Spleen (tissue), 11 donors: Measurements from ENCODE around the gene FBXO7. TPM values are rescaled to one million over a fixed set of nuclear protein-coding genes. Genes with fewer than 3 reads are reported as not detected.

Experiments
- DNase-seq: peaks from one replicate; pipeline ENCODE4 v3.0.0-alpha.2; 2020
- H3K27ac ChIP-seq, 8 donors: fragments of 200-600 bp; sonication (generic) in 7 of 8; 1 replicate in 4 of 8; 2 replicates in 4 of 8; pipeline versions ENCODE4 v1.5.0 to v1.8.0; 2016 to 2021; ENCODE audit warnings: inconsistent platforms in 4 of 8, mild to moderate bottlenecking in 4 of 8, moderate library complexity in 1 of 8
- H3K27me3 ChIP-seq, 7 donors: fragments of 200-600 bp; sonication (generic) in 6 of 7; replicated peaks in 1 of 7; 1 replicate in 4 of 7; 2 replicates in 3 of 7; pipeline versions ENCODE4 v1.5.0 to v1.8.0; 2016 to 2021; ENCODE audit warnings: inconsistent platforms in 3 of 7, mild to moderate bottlenecking in 1 of 7
- H3K36me3 ChIP-seq, 6 donors: fragments of 200-600 bp; sonication (generic) in 5 of 6; 1 replicate in 4 of 6; 2 replicates in 2 of 6; pipeline versions ENCODE4 v1.5.0 to v1.8.0; 2016 to 2021; ENCODE audit warnings: inconsistent platforms in 2 of 6
- H3K4me1 ChIP-seq, 6 donors: fragments of 200-600 bp; sonication (generic) in 5 of 6; 1 replicate in 3 of 6; 2 replicates in 3 of 6; pipeline versions ENCODE4 v1.5.0 to v1.8.0; 2016 to 2021; ENCODE audit warnings: inconsistent platforms in 3 of 6
- H3K4me3 ChIP-seq, 8 donors: fragments of 200-600 bp; sonication (generic) in 7 of 8; 1 replicate in 4 of 8; 2 replicates in 4 of 8; pipeline versions ENCODE4 v1.5.0 to v1.8.0; 2016 to 2021; ENCODE audit warnings: inconsistent platforms in 4 of 8, mild to moderate bottlenecking in 4 of 8, moderate library complexity in 2 of 8
- H3K9me3 ChIP-seq, 8 donors: fragments of 200-600 bp; sonication (generic) in 7 of 8; 1 replicate in 4 of 8; 2 replicates in 4 of 8; pipeline versions ENCODE4 v1.5.0 to v1.8.0; 2016 to 2021; ENCODE audit warnings: inconsistent platforms in 4 of 8
- POLR2A ChIP-seq, 3 donors: fragments of 450-650 bp; IDR thresholded peaks; one replicate each; pipeline ENCODE4 v1.5.1; 2017; ENCODE audit warnings: antibody characterized with exemption in 3 of 3, mild to moderate bottlenecking in 1 of 3
- POLR2AphosphoS5 ChIP-seq, 3 donors: sonication (generic); formaldehyde crosslinking; IDR thresholded peaks; one replicate each; pipeline ENCODE4 v1.5.1; 2017; ENCODE audit warnings: antibody characterized with exemption in 3 of 3
- WGBS, 5 donors: extraction: QIAGEN DNeasy Blood & Tissue Kit in 3 of 5; methylation state at CpG; one replicate each; pipeline versions ENCODE4 v1.1.5 to v1.1.7; 2013 to 2018; 5-methylcytosine and 5-hydroxymethylcytosine counted together
- intact Hi-C: fragments of 100-400 bp; cut with DNase I; formaldehyde crosslinking; loops from one replicate; pipeline ENCODE4 v1.15.0; 2023; ENCODE audit warnings: low total_unique reads
- polyA plus RNA-seq, 3 donors: library from polyadenylated mRNA; stranded (reverse); fragments of 200-250 nt; gene quantifications; one replicate each; pipeline ENCODE4 v1.2.1, GENCODE V29; 2013
- total RNA-seq, 7 donors: library from RNA; depleted of rRNA in 3 of 7; stranded (reverse); fragments of >200 nt in 3 of 7; fragmentation: NEBNext Ultra II Directional in 4 of 7; extraction: Animal tissue kit (Norgen Biotek cat#: 25700) in 4 of 7; gene quantifications; one replicate each; pipeline versions ENCODE4 v1.1.0 to v1.2.1, GENCODE V29; 2016 to 2021
- TF ChIP-seq, protein P1 (sequence below), 11 experiments: fragments of 200-600 bp in 7 of 11; fragments of 450-650 bp in 4 of 11; sonication (generic) in 4 of 11; IDR thresholded peaks in 8 of 11; conservative IDR thresholded peaks in 3 of 11; 1 replicate in 7 of 11; 2 replicates in 4 of 11; pipeline versions ENCODE4 v1.4.0 to v1.8.0; 2016 to 2021; ENCODE audit warnings: antibody characterized with exemption in 11 of 11, inconsistent platforms in 4 of 11, mild to moderate bottlenecking in 1 of 11
- donor health status: healthy with polysubstance abuse.
- donor health status: DM: no; HTN: no; CAD: no; lungs with moderate emphysema.
- donor health status: DM: no; HTN: no; CAD: no.
- donor health status: Bipolar disorder and iron deficiency.
- donor health status: healthy.
- donor health status: DM: no; HTN: no; CAD: no.
- donor health status: DM: yes; HTN: yes; CAD: no.

The FBXO7 gene
- total and polyA plus RNA-seq, 10 donors: 55.9 to 151 (median 103) TPM

DNA sequence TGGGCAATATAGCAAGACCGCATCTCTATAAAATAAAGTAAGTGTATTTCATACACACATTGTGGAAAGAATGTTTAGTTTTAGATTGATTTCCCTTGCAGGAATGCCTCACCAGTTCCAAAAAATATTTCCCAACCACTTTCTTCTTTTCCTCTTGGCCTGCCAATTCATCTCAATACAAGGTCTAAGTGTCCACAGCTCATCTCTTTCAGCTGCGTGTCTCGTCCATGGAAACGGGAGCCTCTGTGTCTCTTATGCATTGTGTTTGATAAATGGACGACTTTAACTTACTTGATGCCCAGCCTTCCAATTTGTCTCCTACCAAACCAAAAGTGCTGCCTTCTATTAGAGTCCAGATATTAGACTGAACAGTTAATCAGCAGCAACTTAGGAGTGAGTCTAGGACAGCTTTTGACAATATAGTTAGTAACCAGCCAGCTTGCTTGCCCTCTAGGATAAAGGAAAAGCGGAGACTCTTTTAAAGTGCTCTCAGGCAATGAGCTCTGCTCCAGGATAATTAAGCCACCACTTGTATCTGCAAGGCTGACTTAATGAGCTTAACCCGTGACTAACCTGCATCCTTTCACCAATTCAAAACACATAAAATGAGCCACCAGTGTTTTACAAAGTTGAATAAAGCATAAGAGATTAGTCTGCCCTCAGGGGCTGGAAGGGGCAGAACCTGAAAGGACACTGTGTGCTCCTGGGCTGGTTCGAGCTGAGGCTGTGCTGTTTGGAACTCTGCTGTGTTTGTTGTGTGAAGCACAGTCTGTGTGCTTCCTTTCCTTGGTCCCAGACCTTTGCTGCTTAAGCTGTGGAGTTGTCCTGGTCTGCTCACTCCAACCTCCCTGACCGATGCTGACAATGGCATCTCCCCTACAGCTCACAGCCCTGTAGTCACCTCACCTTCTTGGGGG is 27.5 kb downstream of the FBXO7 start:
- no peak overlapping the region for H3K27ac ChIP-seq
- TF ChIP-seq POLR2AphosphoS5 (IDR thresholded peaks at IDR 0.05): peak in 1 of 3 donors; percentile 23
- TF ChIP-seq, protein P1, sequence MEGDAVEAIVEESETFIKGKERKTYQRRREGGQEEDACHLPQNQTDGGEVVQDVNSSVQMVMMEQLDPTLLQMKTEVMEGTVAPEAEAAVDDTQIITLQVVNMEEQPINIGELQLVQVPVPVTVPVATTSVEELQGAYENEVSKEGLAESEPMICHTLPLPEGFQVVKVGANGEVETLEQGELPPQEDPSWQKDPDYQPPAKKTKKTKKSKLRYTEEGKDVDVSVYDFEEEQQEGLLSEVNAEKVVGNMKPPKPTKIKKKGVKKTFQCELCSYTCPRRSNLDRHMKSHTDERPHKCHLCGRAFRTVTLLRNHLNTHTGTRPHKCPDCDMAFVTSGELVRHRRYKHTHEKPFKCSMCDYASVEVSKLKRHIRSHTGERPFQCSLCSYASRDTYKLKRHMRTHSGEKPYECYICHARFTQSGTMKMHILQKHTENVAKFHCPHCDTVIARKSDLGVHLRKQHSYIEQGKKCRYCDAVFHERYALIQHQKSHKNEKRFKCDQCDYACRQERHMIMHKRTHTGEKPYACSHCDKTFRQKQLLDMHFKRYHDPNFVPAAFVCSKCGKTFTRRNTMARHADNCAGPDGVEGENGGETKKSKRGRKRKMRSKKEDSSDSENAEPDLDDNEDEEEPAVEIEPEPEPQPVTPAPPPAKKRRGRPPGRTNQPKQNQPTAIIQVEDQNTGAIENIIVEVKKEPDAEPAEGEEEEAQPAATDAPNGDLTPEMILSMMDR (IDR thresholded peaks at IDR 0.05 in 8 of 11, conservative IDR thresholded peaks at IDR 0.05 in 3 of 11): no peak
- no peaks in the 10 kb centered on the region for H3K27me3 ChIP-seq
- DNase-seq: no peak
- H3K9me3 ChIP-seq: no peaks in the 10 kb centered on the region
- intact Hi-C loops: no loop called here
- WGBS, 5 donors: 75 to 87% (median 79%) methylated on average over 9 of the region's 9 CpGs
- H3K4me3 ChIP-seq: no peak overlapping the region
- peaks cover 0 to 40% (median 23%) of the 10 kb centered on the region in 6 donors for H3K36me3 ChIP-seq
- no peaks in the 10 kb centered on the region for H3K4me1 ChIP-seq

DNA sequence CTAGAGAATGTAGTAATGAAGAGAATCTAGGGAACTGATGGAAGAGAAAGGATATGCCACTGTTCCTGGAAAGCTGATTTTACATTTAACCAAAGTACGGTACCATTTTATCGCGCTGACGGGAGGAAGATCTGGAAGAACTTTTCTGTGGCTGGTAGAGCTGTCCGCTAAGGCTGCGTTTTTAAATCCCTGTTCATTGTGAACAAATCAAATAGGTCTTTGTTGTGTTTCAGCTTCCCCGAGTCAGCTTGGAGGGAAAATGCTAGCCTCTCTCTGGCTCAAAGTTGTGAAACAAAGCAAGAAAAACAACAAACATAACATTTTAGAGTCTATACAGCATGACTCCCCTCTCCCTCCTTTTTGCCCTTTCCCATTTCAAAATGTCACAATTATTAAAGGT is 34.4 kb downstream of the FBXO7 start:
- TF ChIP-seq, protein P1 (IDR thresholded peaks at IDR 0.05 in 8 of 11, conservative IDR thresholded peaks at IDR 0.05 in 3 of 11): no peak
- TF ChIP-seq POLR2AphosphoS5 (IDR thresholded peaks at IDR 0.05) (no peak), POLR2A (IDR thresholded peaks at IDR 0.05) (no peak)
- Histone ChIP-seq H3K27ac (no peak overlapping the region), H3K36me3 (peaks cover 0 to 5% (median 0%) of the 10 kb centered on the region in 6 donors), H3K4me1 (no peaks in the 10 kb centered on the region), H3K4me3 (no peak overlapping the region), H3K9me3 (no peaks in the 10 kb centered on the region), H3K27me3 (no peaks in the 10 kb centered on the region)
- DNase-seq: no peak
- 95 to 97% (median 96%) methylated on average over 7 of the region's 7 CpGs for WGBS, 5 donors
- intact Hi-C loops: no loop called here

GRCh38 chr22:32511274-32511673 is 36.7 kb downstream of the FBXO7 start:
- WGBS, 5 donors: 78 to 96% (median 84%) methylated on average over 3 of the region's 3 CpGs
- H3K27ac ChIP-seq: no peak overlapping the region
- TF ChIP-seq POLR2AphosphoS5 (IDR thresholded peaks at IDR 0.05) (no peak), POLR2A (IDR thresholded peaks at IDR 0.05) (no peak)
- TF ChIP-seq, protein P1 (IDR thresholded peaks at IDR 0.05 in 8 of 11, conservative IDR thresholded peaks at IDR 0.05 in 3 of 11): no peak
- DNase-seq: no peak
- peaks cover 0 to 7% (median 0%) of the 10 kb centered on the region in 6 donors for H3K36me3 ChIP-seq
- H3K4me3 ChIP-seq: no peak overlapping the region
- no peaks in the 10 kb centered on the region for H3K27me3 ChIP-seq
- intact Hi-C loops: loop anchor here (10.0 kb wide), 1 partner anchor 684 kb away; no protein-coding TSS in a partner anchor
- peaks cover 0 to 4% (median 0%) of the 10 kb centered on the region in 8 donors for H3K9me3 ChIP-seq
- no peaks in the 10 kb centered on the region for H3K4me1 ChIP-seq

- no peak overlapping the region for H3K4me3 ChIP-seq
- peaks cover 0 to 4% (median 0%) of the 10 kb centered on the region in 8 donors for H3K9me3 ChIP-seq
- TF ChIP-seq POLR2A (IDR thresholded peaks at IDR 0.05) (no peak), POLR2AphosphoS5 (IDR thresholded peaks at IDR 0.05) (no peak)
- TF ChIP-seq, protein P1 (IDR thresholded peaks at IDR 0.05 in 8 of 11, conservative IDR thresholded peaks at IDR 0.05 in 3 of 11): no peak
- no peaks in the 10 kb centered on the region for H3K27me3 ChIP-seq
- H3K4me1 ChIP-seq: no peaks in the 10 kb centered on the region
- 67 to 100% (median 74%) methylated on average over 1 to 2 of the region's 2 CpGs for WGBS, 5 donors
- intact Hi-C loops: loop anchor here (10.0 kb wide), 1 partner anchor 683 kb away; no protein-coding TSS in a partner anchor
- H3K36me3 ChIP-seq: peaks cover 0 to 7% (median 0%) of the 10 kb centered on the region in 6 donors
- DNase-seq: no peak
- H3K27ac ChIP-seq: no peak overlapping the region
Measured at GRCh38 chr22:32511776-32512175, 37.2 kb downstream of the FBXO7 start.
